ENCODE data around the gene GATA2. TPM values are rescaled to one million over a fixed set of nuclear protein-coding genes. Genes with fewer than 3 reads are reported as not detected.

Gene GATA2
- total and polyA plus RNA-seq, 2 donors (not counting 1 experiment from before 2014, with no cell fraction given), result 0.27 TPM; not detected in 1

- H2AFZ ChIP-seq (ENCODE audit: insufficient read depth, low read depth, low read length, poor library complexity, severe bottlenecking), result no peak overlapping the region
- intact Hi-C loops (cut with micrococcal nuclease), result no loop called here
- no peak overlapping the region for H3K4me3 ChIP-seq (ENCODE audit: control extremely low read depth in 1 of 5, extremely low read depth in 1 of 5, insufficient read depth in 1 of 5, low read depth in 2 of 5, low read length in 4 of 5)
- ChIA-PET POLR2A (no interaction called here), CTCF (no interaction called here)
- DNase-seq (no peak), ATAC-seq (ENCODE audit: low read depth) (no peak)
- H3K36me3 ChIP-seq (replicated peaks in 1 of 2; ENCODE audit: control extremely low read depth in 1 of 2, control insufficient read depth in 1 of 2, extremely low read depth in 1 of 2, insufficient read depth in 2 of 2, low read length in 1 of 2), result no peaks in the 10 kb centered on the region
- no peak overlapping the region for H3K27ac Mint-ChIP-seq
- TF ChIP-seq EZH2 (IDR thresholded peaks at IDR 0.05; ENCODE audit: borderline replicate concordance, insufficient read depth, low read depth, low read length, poor library complexity, severe bottlenecking), result no peak
- no peak for TF ChIP-seq CTCF (IDR thresholded peaks at IDR 0.05)
- no peak overlapping the region for H3K4me3 Mint-ChIP-seq
- H4K20me1 ChIP-seq (ENCODE audit: control insufficient read depth, insufficient read depth, low read length, poor library complexity, severe bottlenecking), result no peaks in the 10 kb centered on the region
- no peaks in the 10 kb centered on the region for H3K4me1 Mint-ChIP-seq
- no peaks in the 10 kb centered on the region for H3K9me3 ChIP-seq (ENCODE audit: control extremely low read depth in 1 of 3, control insufficient read depth in 2 of 3, insufficient read depth in 1 of 3, low read length in 2 of 3)
- H3K27me3 Mint-ChIP-seq, result peaks cover 43% of the 10 kb centered on the region
- H3K9me3 Mint-ChIP-seq (ENCODE audit: insufficient read depth), result no peaks in the 10 kb centered on the region
- 98% methylated on average over 9 of the region's 10 CpGs for WGBS (ENCODE audit: insufficient coverage)
- no peak overlapping the region for H3K27ac ChIP-seq (ENCODE audit: low read length in 2 of 2)
- peaks cover 0 to 6% (median 0%) of the 10 kb centered on the region in 4 experiments for H3K27me3 ChIP-seq (replicated peaks in 1 of 4; ENCODE audit: control extremely low read depth in 1 of 4, control insufficient read depth in 3 of 4, insufficient read depth in 4 of 4, low read length in 3 of 4)
- no peaks in the 10 kb centered on the region for H3K4me1 ChIP-seq (ENCODE audit: control insufficient read depth in 2 of 2, insufficient read depth in 2 of 2, low read length in 2 of 2)
- H3K79me2 ChIP-seq (ENCODE audit: control insufficient read depth, insufficient read depth, low read length), result no peaks in the 10 kb centered on the region
- no peak overlapping the region for H3K9ac ChIP-seq (ENCODE audit: low read length)
- no peak overlapping the region for H3K4me2 ChIP-seq (replicated peaks; ENCODE audit: low read depth, low read length, poor library complexity, severe bottlenecking)
Observed at GRCh38 chr3:128468791-128469527, 24.0 kb downstream of the GATA2 start.

GRCh38 chr3:128468285-128468790 lies 24.7 kb downstream of the GATA2 start:
- no peak overlapping the region for H3K4me2 ChIP-seq (replicated peaks; ENCODE audit: low read depth, low read length, poor library complexity, severe bottlenecking)
- H3K36me3 ChIP-seq (replicated peaks in 1 of 2; ENCODE audit: control extremely low read depth in 1 of 2, control insufficient read depth in 1 of 2, extremely low read depth in 1 of 2, insufficient read depth in 2 of 2, low read length in 1 of 2), result no peaks in the 10 kb centered on the region
- 92% methylated on average over 13 of the region's 17 CpGs for WGBS (ENCODE audit: insufficient coverage)
- no peaks in the 10 kb centered on the region for H4K20me1 ChIP-seq (ENCODE audit: control insufficient read depth, insufficient read depth, low read length, poor library complexity, severe bottlenecking)
- POLR2A ChIA-PET, result no interaction called here
- H3K4me1 ChIP-seq (ENCODE audit: control insufficient read depth in 2 of 2, insufficient read depth in 2 of 2, low read length in 2 of 2), result no peaks in the 10 kb centered on the region
- H3K4me1 Mint-ChIP-seq, result no peaks in the 10 kb centered on the region
- no peak overlapping the region for H3K27ac Mint-ChIP-seq
- DNase-seq (no peak), ATAC-seq (ENCODE audit: low read depth) (no peak)
- no peaks in the 10 kb centered on the region for H3K9me3 ChIP-seq (ENCODE audit: control extremely low read depth in 1 of 3, control insufficient read depth in 2 of 3, insufficient read depth in 1 of 3, low read length in 2 of 3)
- H3K27me3 Mint-ChIP-seq, result peaks cover 43% of the 10 kb centered on the region
- no peak overlapping the region for H3K4me3 ChIP-seq (ENCODE audit: control extremely low read depth in 1 of 5, extremely low read depth in 1 of 5, insufficient read depth in 1 of 5, low read depth in 2 of 5, low read length in 4 of 5)
- intact Hi-C loops (cut with micrococcal nuclease), result no loop called here
- no peak overlapping the region for H2AFZ ChIP-seq (ENCODE audit: insufficient read depth, low read depth, low read length, poor library complexity, severe bottlenecking)
- H3K27ac ChIP-seq (ENCODE audit: low read length in 2 of 2), result no peak overlapping the region
- no peaks in the 10 kb centered on the region for H3K79me2 ChIP-seq (ENCODE audit: control insufficient read depth, insufficient read depth, low read length)
- CTCF ChIA-PET, result no interaction called here
- peaks cover 0 to 6% (median 0%) of the 10 kb centered on the region in 4 experiments for H3K27me3 ChIP-seq (replicated peaks in 1 of 4; ENCODE audit: control extremely low read depth in 1 of 4, control insufficient read depth in 3 of 4, insufficient read depth in 4 of 4, low read length in 3 of 4)
- H3K9ac ChIP-seq (ENCODE audit: low read length), result no peak overlapping the region
- TF ChIP-seq EZH2 (IDR thresholded peaks at IDR 0.05; ENCODE audit: borderline replicate concordance, insufficient read depth, low read depth, low read length, poor library complexity, severe bottlenecking), result no peak
- no peak for TF ChIP-seq CTCF (IDR thresholded peaks at IDR 0.05)
- H3K9me3 Mint-ChIP-seq (ENCODE audit: insufficient read depth), result no peaks in the 10 kb centered on the region
- no peak overlapping the region for H3K4me3 Mint-ChIP-seq

Measured in B cell (primary cell).